Aortic smooth muscle cell (primary cell): ENCODE data around the gene KHDC1. TPM values are rescaled to one million over a fixed set of nuclear protein-coding genes. Genes with fewer than 3 reads are reported as not detected.

Source experiments
- total RNA-seq: library from RNA; depleted of rRNA; stranded (reverse); fragments of >200 nt; gene quantifications from 2 replicates; pipeline ENCODE4 v1.2.3, GENCODE V29; 2014

KHDC1 gene
- total RNA-seq: 2.0 and 4.1 TPM in 2 replicates

DNA sequence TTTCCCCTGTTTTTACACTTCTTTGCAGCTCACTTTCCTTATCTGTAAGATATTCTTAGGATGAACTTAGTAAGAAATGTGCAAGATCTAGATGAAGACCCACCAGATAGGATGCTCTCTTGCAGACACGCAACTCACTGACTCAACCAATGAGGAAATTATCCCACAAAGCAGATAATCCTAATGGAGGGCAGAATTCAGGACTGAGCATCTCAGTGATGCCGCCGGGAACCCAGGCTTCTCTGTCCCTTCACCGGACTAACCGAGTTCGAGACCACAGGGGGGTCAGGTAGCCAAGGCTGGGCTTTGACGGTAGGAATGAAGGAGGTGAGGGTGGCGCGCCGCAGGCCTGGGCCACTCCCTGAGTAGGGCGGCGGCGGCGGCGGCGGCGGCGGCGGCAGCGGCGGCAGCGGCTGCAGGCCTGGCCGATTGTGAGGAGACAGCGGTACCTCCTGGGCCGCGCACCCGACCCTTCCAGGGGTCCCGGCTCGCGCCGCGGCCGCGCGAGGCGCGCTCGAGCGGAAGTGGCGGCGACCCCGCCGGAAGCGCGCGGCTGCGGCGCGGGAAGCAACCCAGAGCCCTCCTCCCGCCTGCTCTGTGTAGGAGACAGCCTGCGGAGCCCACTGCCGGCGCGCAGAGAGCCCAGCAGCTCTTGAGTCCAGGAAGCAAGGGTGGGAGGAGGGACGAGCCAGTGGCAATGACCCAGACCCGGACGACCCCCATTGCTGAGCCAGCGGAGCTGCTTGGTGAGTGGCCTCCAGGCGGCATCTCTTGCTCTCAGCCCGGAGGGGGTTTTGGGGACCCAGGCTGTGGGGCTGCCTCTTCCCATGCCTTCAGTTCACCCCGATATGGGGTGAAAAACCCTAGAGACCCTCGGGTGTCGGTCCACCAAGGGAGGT is at the start of gene KHDC1:
TSS of gene KHDC1 (minus strand) at position 526 of the 899 bp plus-strand sequence. CDS start 20,679 bp downstream, outside the sequence.

GRCh38 chr6:73225396-73225795 is 37.6 kb downstream of the KHDC1 start, which contains the start of gene KHDC1L:
TSS of gene KHDC1L (minus strand) at chr6:73225496. CDS start at chr6:73225408, 88 bp downstream.

Other genes starting within 250 kb of the KHDC1 start
- not detected in 2 replicates for gene KHDC1L, start 37.7 kb downstream of the KHDC1 start, total RNA-seq
- gene DPPA5, start 91.1 kb upstream of the KHDC1 start, total RNA-seq: not detected in 2 replicates
- not detected in 2 replicates for gene KHDC3L, start 99.5 kb upstream of the KHDC1 start, total RNA-seq
- not detected in 2 replicates for gene OOEP, start 106.7 kb upstream of the KHDC1 start, total RNA-seq
- 0.68 and 0.92 TPM in 2 replicates for gene DDX43, start 131.6 kb upstream of the KHDC1 start, total RNA-seq
- gene CGAS, start 189.1 kb upstream of the KHDC1 start, total RNA-seq: 4.2 and 4.4 TPM in 2 replicates
- 23.8 and 31.6 TPM in 2 replicates for gene MTO1, start 198.5 kb upstream of the KHDC1 start, total RNA-seq